CD4-positive, alpha-beta T cell treated with Interleukin-2 at 100 ng/mL for 4 hours (primary cell): ENCODE measurements around the gene ANTXRL.
"Not testable (repeated sequence)": the region's sequence is repeated elsewhere in the genome, so short reads cannot be mapped to it uniquely, and the experiment has no call there.

Source experiments
- DNase-seq: peaks from one replicate; pipeline ENCODE4 v3.0.0-alpha.2; 2020; ENCODE audit warnings: low spot score

Gene ANTXRL

GRCh38 chr10:46286991-46287693 lies at the start of gene ANTXRL:
Gene ANTXRL, plus strand, starts transcription at chr10:46286997. Its CDS starts 266 bp downstream, at chr10:46287263.
- no peak for DNase-seq

GRCh38 chr10:46237815-46238510 lies 48.8 kb upstream of the ANTXRL start:
- DNase-seq: no peak

GRCh38 chr10:46239247-46239646 lies 47.5 kb upstream of the ANTXRL start:
- no peak for DNase-seq

GRCh38 chr10:46239993-46240683 lies 46.7 kb upstream of the ANTXRL start:
- no peak for DNase-seq

- no peak for DNase-seq
Measured at GRCh38 chr10:46240684-46241565, 45.9 kb upstream of the ANTXRL start.

- no peak for DNase-seq
Measured at GRCh38 chr10:46245381-46245900, 41.4 kb upstream of the ANTXRL start.

GRCh38 chr10:46246400-46247180 lies 40.2 kb upstream of the ANTXRL start:
- DNase-seq: not testable (repeated sequence)

- no peak for DNase-seq
Measured at GRCh38 chr10:46247181-46247475, 39.7 kb upstream of the ANTXRL start.

GRCh38 chr10:46247808-46248569 lies 38.8 kb upstream of the ANTXRL start:
- no peak for DNase-seq

GRCh38 chr10:46248651-46249146 lies 38.1 kb upstream of the ANTXRL start:
- no peak for DNase-seq

- DNase-seq: not testable (repeated sequence)
Measured at GRCh38 chr10:46249617-46250344, 37.0 kb upstream of the ANTXRL start.

GRCh38 chr10:46250481-46250880 lies 36.3 kb upstream of the ANTXRL start:
- no peak for DNase-seq

- DNase-seq: no peak
Measured at GRCh38 chr10:46250898-46251856, 35.6 kb upstream of the ANTXRL start.

GRCh38 chr10:46251857-46252847 lies 34.6 kb upstream of the ANTXRL start:
- DNase-seq: no peak

- no peak for DNase-seq
Measured at GRCh38 chr10:46253076-46254006, 33.5 kb upstream of the ANTXRL start.

GRCh38 chr10:46254007-46254383 lies 32.8 kb upstream of the ANTXRL start:
- no peak for DNase-seq
